Neuron (in vitro differentiated cells): ENCODE results near the gene PTER.

Experiments
- H2AFZ ChIP-seq: one replicate; pipeline ENCODE4 v1.6.1; 2013; ENCODE audit warnings: low read depth, mild to moderate bottlenecking, inconsistent platforms, low read length, moderate library complexity
- H3K27me3 ChIP-seq: one replicate; pipeline ENCODE4 v1.6.1; 2013; ENCODE audit warnings: low read length; ENCODE audit not compliant: insufficient read depth
- H3K36me3 ChIP-seq: one replicate; pipeline ENCODE4 v1.6.1; 2013; ENCODE audit warnings: low read length; ENCODE audit not compliant: insufficient read depth
- H3K4me1 ChIP-seq: one replicate; pipeline ENCODE4 v1.6.1; 2013; ENCODE audit warnings: low read length; ENCODE audit not compliant: insufficient read depth
- H3K4me3 ChIP-seq: 2 replicates; pipeline ENCODE4 v1.5.1; 2013; ENCODE audit warnings: mild to moderate bottlenecking, low read length, moderate library complexity
- H3K9me3 ChIP-seq: one replicate; pipeline ENCODE4 v1.6.1; 2013; ENCODE audit warnings: low read length

PTER gene

GRCh38 chr10:16521311-16522016 lies 84.7 kb downstream of the PTER start, which contains the start of gene C1QL3:
C1QL3 (minus strand) TSS chr10:16521879; CDS start chr10:16521065, 814 bp downstream.
- Histone ChIP-seq H3K9me3 (peaks cover 2% of the 10 kb centered on the region), H2AFZ (peak within 1 kb of the TSS; percentile 96), H3K4me1 (no peaks in the 10 kb centered on the region), H3K4me3 (peak within 1 kb of the TSS; percentile 24), H3K27me3 (peaks cover 82% of the 10 kb centered on the region), H3K36me3 (no peaks in the 10 kb centered on the region)

- H3K27me3 ChIP-seq = peaks cover 48% of the 10 kb centered on the region
- H3K9me3 ChIP-seq = no peaks in the 10 kb centered on the region
- H3K36me3 ChIP-seq = no peaks in the 10 kb centered on the region
- no peaks in the 10 kb centered on the region for H3K4me1 ChIP-seq
- no peak overlapping the region for H2AFZ ChIP-seq
- H3K4me3 ChIP-seq = no peak overlapping the region
Measured at GRCh38 chr10:16527452-16527851, 90.6 kb downstream of the PTER start.

- Histone ChIP-seq H3K9me3 (no peaks in the 10 kb centered on the region), H3K27me3 (peaks cover 25% of the 10 kb centered on the region), H2AFZ (no peak overlapping the region), H3K4me1 (no peaks in the 10 kb centered on the region), H3K4me3 (no peak overlapping the region), H3K36me3 (no peaks in the 10 kb centered on the region)
Measured at GRCh38 chr10:16529853-16530252, 93.0 kb downstream of the PTER start.

- H3K36me3 ChIP-seq = no peaks in the 10 kb centered on the region
- H3K4me1 ChIP-seq = no peaks in the 10 kb centered on the region
- H3K4me3 ChIP-seq = no peak overlapping the region
Measured at GRCh38 chr10:16536155-16536554, 99.3 kb downstream of the PTER start.

GRCh38 chr10:16544099-16544498 lies 107.3 kb downstream of the PTER start:
- Histone ChIP-seq H2AFZ (no peak overlapping the region), H3K4me1 (no peaks in the 10 kb centered on the region), H3K36me3 (no peaks in the 10 kb centered on the region), H3K27me3 (peaks cover 4% of the 10 kb centered on the region), H3K9me3 (no peaks in the 10 kb centered on the region), H3K4me3 (no peak overlapping the region)

More at GRCh38 chr10:16536155-16536554, 99.3 kb downstream of the PTER start:
- Histone ChIP-seq H3K9me3 (no peaks in the 10 kb centered on the region), H2AFZ (no peak overlapping the region), H3K27me3 (peaks cover 8% of the 10 kb centered on the region)

- Histone ChIP-seq H3K27me3 (peaks cover 4% of the 10 kb centered on the region), H3K4me3 (no peak overlapping the region), H3K36me3 (no peaks in the 10 kb centered on the region), H3K4me1 (no peaks in the 10 kb centered on the region), H3K9me3 (no peaks in the 10 kb centered on the region), H2AFZ (no peak overlapping the region)
Measured at GRCh38 chr10:16544591-16544990, 107.8 kb downstream of the PTER start.

- H3K4me1 ChIP-seq = no peaks in the 10 kb centered on the region
- no peaks in the 10 kb centered on the region for H3K36me3 ChIP-seq
- no peak overlapping the region for H2AFZ ChIP-seq
- peaks cover 2% of the 10 kb centered on the region for H3K27me3 ChIP-seq
- H3K4me3 ChIP-seq = no peak overlapping the region
- H3K9me3 ChIP-seq = no peaks in the 10 kb centered on the region
Measured at GRCh38 chr10:16545116-16545736, 108.4 kb downstream of the PTER start.

GRCh38 chr10:16547973-16548372 lies 111.2 kb downstream of the PTER start:
- Histone ChIP-seq H3K36me3 (no peaks in the 10 kb centered on the region), H3K4me1 (no peaks in the 10 kb centered on the region), H3K4me3 (no peak overlapping the region), H2AFZ (no peak overlapping the region), H3K27me3 (no peaks in the 10 kb centered on the region), H3K9me3 (no peaks in the 10 kb centered on the region)

GRCh38 chr10:16559236-16559773 lies 122.5 kb downstream of the PTER start:
- Histone ChIP-seq H3K9me3 (no peaks in the 10 kb centered on the region), H2AFZ (no peak overlapping the region), H3K27me3 (no peaks in the 10 kb centered on the region), H3K4me3 (no peak overlapping the region), H3K36me3 (no peaks in the 10 kb centered on the region), H3K4me1 (no peaks in the 10 kb centered on the region)

- H3K4me3 ChIP-seq = no peak overlapping the region
- H3K4me1 ChIP-seq = no peaks in the 10 kb centered on the region
- H3K27me3 ChIP-seq = peaks cover 3% of the 10 kb centered on the region
- no peaks in the 10 kb centered on the region for H3K9me3 ChIP-seq
- no peaks in the 10 kb centered on the region for H3K36me3 ChIP-seq
- H2AFZ ChIP-seq = no peak overlapping the region
Measured at GRCh38 chr10:16562891-16563290, 126.1 kb downstream of the PTER start.
